Activated T-cell treated with anti-CD3 and anti-CD28 coated beads for 48 hours (primary cell): ENCODE measurements around the gene ERO1B.

Source experiments
- DNase-seq: peaks from one replicate; pipeline ENCODE4 v3.0.0-alpha.2; 2020; ENCODE audit warnings: low read depth

The ERO1B gene

GRCh38 chr1:236253918-236254637, 27.7 kb downstream of the ERO1B start:
- no peak for DNase-seq

GRCh38 chr1:236253119-236253518, 28.6 kb downstream of the ERO1B start:
- DNase-seq: no peak

- no peak for DNase-seq
These were observed 30.2 kb downstream of the ERO1B start for GRCh38 chr1:236251587-236251986.

GRCh38 chr1:236247286-236247685, 34.5 kb downstream of the ERO1B start:
- no peak for DNase-seq

GRCh38 chr1:236242568-236242967, 39.2 kb downstream of the ERO1B start:
- DNase-seq: no peak

GRCh38 chr1:236240675-236241074, 41.1 kb downstream of the ERO1B start:
- no peak for DNase-seq

GRCh38 chr1:236239092-236239585, 42.6 kb downstream of the ERO1B start:
- no peak for DNase-seq

GRCh38 chr1:236235116-236235515, 46.6 kb downstream of the ERO1B start:
- DNase-seq: no peak

- DNase-seq: no peak
These were observed 53.3 kb downstream of the ERO1B start for GRCh38 chr1:236228411-236228810.

- no peak for DNase-seq
These were observed 59.1 kb downstream of the ERO1B start for GRCh38 chr1:236222632-236223031.

- no peak for DNase-seq
These were observed 61.3 kb downstream of the ERO1B start for GRCh38 chr1:236220473-236220872.

- no peak for DNase-seq
These were observed 67.0 kb downstream of the ERO1B start for GRCh38 chr1:236214761-236215160.

- DNase-seq: no peak
These were observed 68.2 kb downstream of the ERO1B start for GRCh38 chr1:236213534-236213933.

- DNase-seq: no peak
These were observed 69.9 kb downstream of the ERO1B start for GRCh38 chr1:236211815-236212214.

- DNase-seq: no peak
These were observed 72.0 kb downstream of the ERO1B start for GRCh38 chr1:236209713-236210112.

GRCh38 chr1:236209185-236209584, 72.6 kb downstream of the ERO1B start:
- no peak for DNase-seq

GRCh38 chr1:236207569-236207968, 74.2 kb downstream of the ERO1B start:
- no peak for DNase-seq

- no peak for DNase-seq
These were observed 74.6 kb downstream of the ERO1B start for GRCh38 chr1:236207121-236207520.

GRCh38 chr1:236206548-236206947, 75.2 kb downstream of the ERO1B start:
- no peak for DNase-seq

- DNase-seq: no peak
These were observed 77.1 kb downstream of the ERO1B start for GRCh38 chr1:236204656-236205055.

- no peak for DNase-seq
These were observed 77.7 kb downstream of the ERO1B start for GRCh38 chr1:236204039-236204438.

- no peak for DNase-seq
These were observed 80.0 kb downstream of the ERO1B start for GRCh38 chr1:236201786-236202185.

- no peak for DNase-seq
These were observed 80.8 kb downstream of the ERO1B start for GRCh38 chr1:236200925-236201324.

- no peak for DNase-seq
These were observed 88.6 kb downstream of the ERO1B start for GRCh38 chr1:236193184-236193583.
